Spleen (tissue), 11 donors: ENCODE measurements around the gene GABRE. TPM values are rescaled to one million over a fixed set of nuclear protein-coding genes. Genes with fewer than 3 reads are reported as not detected.
A peak's percentile ranks its signal among the peaks of the same experiment; 100 is the strongest.

ENCODE experiments used
- DNase-seq: peaks from one replicate; pipeline ENCODE4 v3.0.0-alpha.2; 2020
- H3K27ac ChIP-seq, 8 donors: fragments of 200-600 bp; sonication (generic) in 7 of 8; 1 replicate in 4 of 8; 2 replicates in 4 of 8; pipeline versions ENCODE4 v1.5.0 to v1.8.0; 2016 to 2021; ENCODE audit warnings: inconsistent platforms in 4 of 8, mild to moderate bottlenecking in 4 of 8, moderate library complexity in 1 of 8
- H3K27me3 ChIP-seq, 7 donors: fragments of 200-600 bp; sonication (generic) in 6 of 7; replicated peaks in 1 of 7; 1 replicate in 4 of 7; 2 replicates in 3 of 7; pipeline versions ENCODE4 v1.5.0 to v1.8.0; 2016 to 2021; ENCODE audit warnings: inconsistent platforms in 3 of 7, mild to moderate bottlenecking in 1 of 7
- H3K36me3 ChIP-seq, 6 donors: fragments of 200-600 bp; sonication (generic) in 5 of 6; 1 replicate in 4 of 6; 2 replicates in 2 of 6; pipeline versions ENCODE4 v1.5.0 to v1.8.0; 2016 to 2021; ENCODE audit warnings: inconsistent platforms in 2 of 6
- H3K4me1 ChIP-seq, 6 donors: fragments of 200-600 bp; sonication (generic) in 5 of 6; 1 replicate in 3 of 6; 2 replicates in 3 of 6; pipeline versions ENCODE4 v1.5.0 to v1.8.0; 2016 to 2021; ENCODE audit warnings: inconsistent platforms in 3 of 6
- H3K4me3 ChIP-seq, 8 donors: fragments of 200-600 bp; sonication (generic) in 7 of 8; 1 replicate in 4 of 8; 2 replicates in 4 of 8; pipeline versions ENCODE4 v1.5.0 to v1.8.0; 2016 to 2021; ENCODE audit warnings: inconsistent platforms in 4 of 8, mild to moderate bottlenecking in 4 of 8, moderate library complexity in 2 of 8
- H3K9me3 ChIP-seq, 8 donors: fragments of 200-600 bp; sonication (generic) in 7 of 8; 1 replicate in 4 of 8; 2 replicates in 4 of 8; pipeline versions ENCODE4 v1.5.0 to v1.8.0; 2016 to 2021; ENCODE audit warnings: inconsistent platforms in 4 of 8
- POLR2A ChIP-seq, 3 donors: fragments of 450-650 bp; IDR thresholded peaks; one replicate each; pipeline ENCODE4 v1.5.1; 2017; ENCODE audit warnings: antibody characterized with exemption in 3 of 3, mild to moderate bottlenecking in 1 of 3
- POLR2AphosphoS5 ChIP-seq, 3 donors: sonication (generic); formaldehyde crosslinking; IDR thresholded peaks; one replicate each; pipeline ENCODE4 v1.5.1; 2017; ENCODE audit warnings: antibody characterized with exemption in 3 of 3
- WGBS, 5 donors: extraction: QIAGEN DNeasy Blood & Tissue Kit in 3 of 5; methylation state at CpG; one replicate each; pipeline versions ENCODE4 v1.1.5 to v1.1.7; 2013 to 2018; 5-methylcytosine and 5-hydroxymethylcytosine counted together
- intact Hi-C: fragments of 100-400 bp; cut with DNase I; formaldehyde crosslinking; loops from one replicate; pipeline ENCODE4 v1.15.0; 2023; ENCODE audit warnings: low total_unique reads
- polyA plus RNA-seq, 3 donors: library from polyadenylated mRNA; stranded (reverse); fragments of 200-250 nt; gene quantifications; one replicate each; pipeline ENCODE4 v1.2.1, GENCODE V29; 2013
- total RNA-seq, 7 donors: library from RNA; depleted of rRNA in 3 of 7; stranded (reverse); fragments of >200 nt in 3 of 7; fragmentation: NEBNext Ultra II Directional in 4 of 7; extraction: Animal tissue kit (Norgen Biotek cat#: 25700) in 4 of 7; gene quantifications; one replicate each; pipeline versions ENCODE4 v1.1.0 to v1.2.1, GENCODE V29; 2016 to 2021
- TF ChIP-seq, protein P1 (sequence below), 11 experiments: fragments of 200-600 bp in 7 of 11; fragments of 450-650 bp in 4 of 11; sonication (generic) in 4 of 11; IDR thresholded peaks in 8 of 11; conservative IDR thresholded peaks in 3 of 11; 1 replicate in 7 of 11; 2 replicates in 4 of 11; pipeline versions ENCODE4 v1.4.0 to v1.8.0; 2016 to 2021; ENCODE audit warnings: antibody characterized with exemption in 11 of 11, inconsistent platforms in 4 of 11, mild to moderate bottlenecking in 1 of 11
- donor health status: healthy with polysubstance abuse.
- donor health status: DM: no; HTN: no; CAD: no; lungs with moderate emphysema.
- donor health status: DM: no; HTN: no; CAD: no.
- donor health status: Bipolar disorder and iron deficiency.
- donor health status: healthy.
- donor health status: DM: no; HTN: no; CAD: no.
- donor health status: DM: yes; HTN: yes; CAD: no.

GABRE gene
- total and polyA plus RNA-seq, 10 donors: 1.8 to 32.6 (median 19.7) TPM

DNA sequence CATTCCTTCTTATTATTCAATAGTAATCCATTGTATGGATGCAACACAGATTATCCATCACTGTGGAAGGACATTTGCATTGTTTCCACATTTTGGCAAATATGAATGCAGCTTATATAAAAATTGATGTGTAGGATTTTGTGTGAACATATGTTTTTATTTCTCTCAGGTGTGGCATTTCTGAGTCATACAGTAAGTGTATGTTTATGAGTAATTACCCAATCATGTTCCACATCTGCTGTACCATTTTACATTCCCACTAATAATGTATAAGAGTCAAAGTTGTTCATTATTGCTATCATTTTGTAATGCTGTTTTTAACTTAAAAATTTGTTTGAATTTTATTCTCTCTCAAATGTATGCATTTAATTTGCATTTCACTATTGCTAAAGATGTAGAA, 36.3 kb downstream of the GABRE start:
- Histone ChIP-seq H3K36me3 (no peaks in the 10 kb centered on the region), H3K27me3 (no peaks in the 10 kb centered on the region), H3K9me3 (no peaks in the 10 kb centered on the region), H3K27ac (no peak overlapping the region), H3K4me1 (no peaks in the 10 kb centered on the region), H3K4me3 (no peak overlapping the region)
- DNase-seq: no peak
- intact Hi-C loops: no loop called here
- TF ChIP-seq POLR2AphosphoS5 (IDR thresholded peaks at IDR 0.05): no peak
- no peak for TF ChIP-seq POLR2A (IDR thresholded peaks at IDR 0.05)
- TF ChIP-seq, protein P1, sequence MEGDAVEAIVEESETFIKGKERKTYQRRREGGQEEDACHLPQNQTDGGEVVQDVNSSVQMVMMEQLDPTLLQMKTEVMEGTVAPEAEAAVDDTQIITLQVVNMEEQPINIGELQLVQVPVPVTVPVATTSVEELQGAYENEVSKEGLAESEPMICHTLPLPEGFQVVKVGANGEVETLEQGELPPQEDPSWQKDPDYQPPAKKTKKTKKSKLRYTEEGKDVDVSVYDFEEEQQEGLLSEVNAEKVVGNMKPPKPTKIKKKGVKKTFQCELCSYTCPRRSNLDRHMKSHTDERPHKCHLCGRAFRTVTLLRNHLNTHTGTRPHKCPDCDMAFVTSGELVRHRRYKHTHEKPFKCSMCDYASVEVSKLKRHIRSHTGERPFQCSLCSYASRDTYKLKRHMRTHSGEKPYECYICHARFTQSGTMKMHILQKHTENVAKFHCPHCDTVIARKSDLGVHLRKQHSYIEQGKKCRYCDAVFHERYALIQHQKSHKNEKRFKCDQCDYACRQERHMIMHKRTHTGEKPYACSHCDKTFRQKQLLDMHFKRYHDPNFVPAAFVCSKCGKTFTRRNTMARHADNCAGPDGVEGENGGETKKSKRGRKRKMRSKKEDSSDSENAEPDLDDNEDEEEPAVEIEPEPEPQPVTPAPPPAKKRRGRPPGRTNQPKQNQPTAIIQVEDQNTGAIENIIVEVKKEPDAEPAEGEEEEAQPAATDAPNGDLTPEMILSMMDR (IDR thresholded peaks at IDR 0.05 in 8 of 11, conservative IDR thresholded peaks at IDR 0.05 in 3 of 11): no peak

DNA sequence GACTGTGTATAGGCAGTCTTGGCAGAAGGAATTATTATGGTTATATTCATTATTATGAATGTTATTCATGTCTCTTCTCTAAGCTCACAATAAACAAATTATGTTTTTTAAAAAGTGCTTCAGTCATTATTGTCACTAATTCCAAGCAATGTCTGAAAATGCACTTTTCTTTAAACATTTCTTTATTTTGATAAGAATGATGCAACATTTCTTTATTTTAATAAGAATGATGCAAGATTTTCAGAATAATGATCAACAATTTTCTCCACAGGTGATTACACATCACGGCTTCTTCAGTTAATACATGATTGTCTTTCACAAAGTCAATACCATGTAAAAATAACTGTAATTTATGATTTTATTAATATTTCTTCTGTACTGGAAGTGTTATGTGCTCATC, 39.1 kb downstream of the GABRE start:
- Histone ChIP-seq H3K4me3 (no peak overlapping the region), H3K27ac (no peak overlapping the region), H3K27me3 (no peaks in the 10 kb centered on the region), H3K36me3 (no peaks in the 10 kb centered on the region), H3K9me3 (no peaks in the 10 kb centered on the region), H3K4me1 (no peaks in the 10 kb centered on the region)
- whole genome bisulfite sequencing, 5 donors: 89 to 98% (median 94%) methylated on average over 1 of the region's 1 CpG
- DNase-seq: no peak
- intact Hi-C loops: no loop called here
- TF ChIP-seq POLR2A (IDR thresholded peaks at IDR 0.05) (no peak), POLR2AphosphoS5 (IDR thresholded peaks at IDR 0.05) (no peak)
- TF ChIP-seq, protein P1 (IDR thresholded peaks at IDR 0.05 in 8 of 11, conservative IDR thresholded peaks at IDR 0.05 in 3 of 11): no peak

DNA sequence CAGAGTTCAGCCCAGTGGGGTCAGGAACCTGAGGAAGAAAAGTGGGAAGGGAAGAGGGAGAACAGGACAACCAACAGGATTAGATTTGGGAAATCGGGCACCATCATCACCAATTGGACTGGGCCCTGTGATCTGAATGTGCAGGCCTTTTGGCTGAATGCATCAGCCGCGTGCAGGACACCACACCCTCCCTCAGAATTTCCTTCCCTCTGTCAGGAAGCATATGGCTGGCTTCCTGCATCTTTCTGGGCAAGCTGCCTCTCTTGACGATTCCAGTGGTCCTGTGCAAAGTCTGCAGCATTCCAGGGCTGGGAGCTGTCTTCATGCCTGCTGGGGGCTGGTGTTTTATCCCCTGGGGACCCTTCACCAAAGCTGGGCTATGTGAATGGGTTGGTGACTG, 45.4 kb downstream of the GABRE start:
- no peaks in the 10 kb centered on the region for H3K9me3 ChIP-seq
- no peak overlapping the region for H3K4me3 ChIP-seq
- no peaks in the 10 kb centered on the region for H3K4me1 ChIP-seq
- no peak overlapping the region for H3K27ac ChIP-seq
- no peaks in the 10 kb centered on the region for H3K36me3 ChIP-seq
- no peaks in the 10 kb centered on the region for H3K27me3 ChIP-seq
- no peak for TF ChIP-seq POLR2AphosphoS5 (IDR thresholded peaks at IDR 0.05)
- TF ChIP-seq, protein P1 (IDR thresholded peaks at IDR 0.05 in 8 of 11, conservative IDR thresholded peaks at IDR 0.05 in 3 of 11): no peak
- TF ChIP-seq POLR2A (IDR thresholded peaks at IDR 0.05): no peak
- intact Hi-C loops: no loop called here
- no peak for DNase-seq
- 24 to 83% (median 44%) methylated on average over 1 to 4 of the region's 4 CpGs for WGBS, 5 donors

DNA sequence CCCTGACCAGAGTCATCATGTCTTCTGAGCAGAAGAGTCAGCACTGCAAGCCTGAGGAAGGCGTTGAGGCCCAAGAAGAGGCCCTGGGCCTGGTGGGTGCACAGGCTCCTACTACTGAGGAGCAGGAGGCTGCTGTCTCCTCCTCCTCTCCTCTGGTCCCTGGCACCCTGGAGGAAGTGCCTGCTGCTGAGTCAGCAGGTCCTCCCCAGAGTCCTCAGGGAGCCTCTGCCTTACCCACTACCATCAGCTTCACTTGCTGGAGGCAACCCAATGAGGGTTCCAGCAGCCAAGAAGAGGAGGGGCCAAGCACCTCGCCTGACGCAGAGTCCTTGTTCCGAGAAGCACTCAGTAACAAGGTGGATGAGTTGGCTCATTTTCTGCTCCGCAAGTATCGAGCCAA, 50.8 kb downstream of the GABRE start:
- TF ChIP-seq POLR2AphosphoS5 (IDR thresholded peaks at IDR 0.05) (no peak), POLR2A (IDR thresholded peaks at IDR 0.05) (no peak)
- TF ChIP-seq, protein P1 (IDR thresholded peaks at IDR 0.05 in 8 of 11, conservative IDR thresholded peaks at IDR 0.05 in 3 of 11): no peak
- Histone ChIP-seq H3K4me3 (no peak overlapping the region), H3K27me3 (no peaks in the 10 kb centered on the region), H3K9me3 (no peaks in the 10 kb centered on the region), H3K4me1 (no peaks in the 10 kb centered on the region), H3K36me3 (no peaks in the 10 kb centered on the region), H3K27ac (no peak overlapping the region)
- 73 to 92% (median 87%) methylated on average over 2 to 6 of the region's 6 CpGs for WGBS, 5 donors
- intact Hi-C loops: no loop called here
- peak; percentile 55 for DNase-seq
